ENCODE results near the gene PHGDH.

Gene PHGDH

GRCh38 chr1:119732465-119733168 is 20.9 kb downstream of the PHGDH start:
- DNase-seq (ENCODE audit: low read depth): no peak

GRCh38 chr1:119733754-119734153 is 22.0 kb downstream of the PHGDH start:
- DNase-seq (ENCODE audit: low read depth): no peak

- no peak for DNase-seq (ENCODE audit: low read depth)
These were observed 23.5 kb downstream of the PHGDH start for GRCh38 chr1:119735217-119735616.

- DNase-seq (ENCODE audit: low read depth): no peak
These were observed 24.9 kb downstream of the PHGDH start for GRCh38 chr1:119736649-119737039.

GRCh38 chr1:119737040-119737682 is 25.4 kb downstream of the PHGDH start:
- no peak for DNase-seq (ENCODE audit: low read depth)

GRCh38 chr1:119738100-119738720 is 26.5 kb downstream of the PHGDH start:
- DNase-seq (ENCODE audit: low read depth): no peak

- DNase-seq (ENCODE audit: low read depth): no peak
These were observed 27.4 kb downstream of the PHGDH start for GRCh38 chr1:119739150-119739549.

GRCh38 chr1:119740261-119740660 is 28.5 kb downstream of the PHGDH start:
- no peak for DNase-seq (ENCODE audit: low read depth)

GRCh38 chr1:119740896-119741780 is 29.4 kb downstream of the PHGDH start:
- DNase-seq (ENCODE audit: low read depth): no peak

- no peak for DNase-seq (ENCODE audit: low read depth)
These were observed 30.5 kb downstream of the PHGDH start for GRCh38 chr1:119742202-119742601.

- DNase-seq (ENCODE audit: low read depth): no peak
These were observed 30.9 kb downstream of the PHGDH start for GRCh38 chr1:119742677-119743076.

- DNase-seq (ENCODE audit: low read depth): no peak
These were observed 31.6 kb downstream of the PHGDH start for GRCh38 chr1:119743308-119743707.

- peak; percentile 47 for DNase-seq (ENCODE audit: low read depth)
These were observed 32.3 kb downstream of the PHGDH start for GRCh38 chr1:119743776-119744597.

- no peak for DNase-seq (ENCODE audit: low read depth)
These were observed 32.8 kb downstream of the PHGDH start for GRCh38 chr1:119744598-119744942.

GRCh38 chr1:119745034-119745433 is 33.3 kb downstream of the PHGDH start:
- no peak for DNase-seq (ENCODE audit: low read depth)

- DNase-seq (ENCODE audit: low read depth): no peak
These were observed 35.7 kb downstream of the PHGDH start for GRCh38 chr1:119747451-119747850.

GRCh38 chr1:119748040-119748439 is 36.3 kb downstream of the PHGDH start:
- no peak for DNase-seq (ENCODE audit: low read depth)

GRCh38 chr1:119752592-119752991 is 40.9 kb downstream of the PHGDH start:
- no peak for DNase-seq (ENCODE audit: low read depth)

- DNase-seq (ENCODE audit: low read depth): no peak
These were observed 46.9 kb downstream of the PHGDH start for GRCh38 chr1:119758584-119758983.

- no peak for DNase-seq (ENCODE audit: low read depth)
These were observed 50.7 kb downstream of the PHGDH start for GRCh38 chr1:119762409-119762808.

GRCh38 chr1:119762953-119763352 is 51.2 kb downstream of the PHGDH start:
- no peak for DNase-seq (ENCODE audit: low read depth)

- DNase-seq (ENCODE audit: low read depth): no peak
These were observed 52.5 kb downstream of the PHGDH start for GRCh38 chr1:119764220-119764619.
